Stimulated activated CD4-positive, alpha-beta T cell treated with anti-CD3 and anti-CD28 coated beads, TNF-alpha, amount 100 ng/mL, for 1 hour (primary cell): ENCODE data around the gene CETN2.
"Not testable (repeated sequence)": the region's sequence is repeated elsewhere in the genome, so short reads cannot be mapped to it uniquely, and the experiment has no call there.

Experiments
- DNase-seq, 3 donors: peaks; one replicate each; pipeline ENCODE4 v3.0.0-alpha.2; 2020; ENCODE audit warnings: low read depth in 3 of 3, low spot score in 1 of 3

The CETN2 gene

GRCh38 chrX:152833378-152833777 lies 2.8 kb upstream of the CETN2 start:
- no peak for DNase-seq

DNA sequence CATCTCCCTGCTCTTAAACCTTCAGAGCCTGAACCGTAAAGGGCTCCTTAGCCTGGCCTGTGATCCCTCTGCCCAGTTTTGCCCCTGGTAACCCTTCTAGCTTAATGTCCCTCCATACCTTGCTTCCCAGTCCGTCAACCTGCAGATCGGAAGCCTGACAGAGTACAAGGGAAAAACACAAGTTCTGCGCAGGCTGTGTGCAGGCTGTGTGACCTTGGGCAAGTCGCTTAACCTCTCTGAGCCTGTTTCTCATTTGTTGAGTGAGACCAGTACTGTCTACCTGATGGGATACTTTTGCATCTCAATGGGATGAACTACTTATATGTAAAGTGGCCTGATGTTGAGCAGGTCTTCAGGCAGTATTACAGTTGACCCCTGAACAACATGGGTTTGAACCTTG lies 2.0 kb upstream of the CETN2 start:
- DNase-seq = no peak

- DNase-seq = no peak
These were observed 834 bp upstream of the CETN2 start for GRCh38 chrX:152831391-152831790.

GRCh38 chrX:152824841-152825374 lies 5.6 kb downstream of the CETN2 start:
- no peak for DNase-seq

DNA sequence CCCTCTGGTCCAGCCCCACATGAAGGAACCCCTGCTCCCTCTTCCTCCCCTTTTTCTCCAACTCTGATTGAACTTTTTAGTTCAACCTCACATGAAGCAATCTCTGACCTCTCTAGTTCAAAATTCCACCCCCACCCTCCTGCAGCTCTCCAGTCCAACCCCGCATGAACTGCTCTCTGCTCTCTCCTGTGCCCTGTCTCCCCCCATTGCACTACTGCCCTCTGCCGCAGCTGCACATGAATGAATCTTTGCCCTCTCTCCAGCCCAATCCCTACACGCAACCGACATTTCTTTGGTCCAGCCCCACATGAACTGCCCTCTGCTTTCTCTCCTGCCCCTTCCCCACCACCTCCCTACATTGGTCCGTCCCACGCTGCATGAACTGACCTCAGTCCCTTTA lies 6.9 kb downstream of the CETN2 start:
- DNase-seq = no peak

DNA sequence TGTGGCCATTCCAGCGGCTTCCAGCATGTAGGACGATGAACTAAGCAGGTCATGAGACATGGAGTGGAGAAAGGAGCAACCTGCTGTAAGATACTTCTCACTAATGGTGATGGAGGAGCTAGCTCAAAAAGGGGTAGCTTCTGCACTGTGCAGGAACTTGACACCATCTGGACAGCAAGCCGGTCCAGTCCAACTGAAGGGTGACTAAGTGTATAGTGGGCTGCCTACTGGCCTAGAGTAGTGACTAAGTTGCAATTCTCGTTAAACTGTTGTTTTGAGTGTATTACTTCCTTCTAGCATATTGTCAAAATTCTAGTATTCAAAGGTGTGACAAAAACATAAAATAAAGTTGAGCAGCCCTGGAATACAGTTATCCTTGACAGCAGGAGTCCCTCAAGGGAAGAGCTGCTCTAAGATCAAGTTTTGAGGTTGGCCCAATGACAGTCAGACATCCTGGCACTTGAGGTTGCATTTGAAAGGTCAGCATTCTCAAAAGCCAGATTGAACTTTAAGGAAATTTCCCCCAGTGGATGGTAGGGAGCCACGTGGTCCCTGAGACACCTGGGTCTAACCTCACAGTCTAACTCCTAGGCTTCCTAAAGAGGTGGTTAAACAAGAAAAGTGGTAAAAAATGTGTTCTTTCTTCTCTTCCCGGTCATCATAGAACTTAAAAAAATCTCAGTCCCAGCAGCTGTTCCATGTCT lies 8.0 kb downstream of the CETN2 start:
- no peak for DNase-seq

GRCh38 chrX:152821145-152821765 lies 9.3 kb downstream of the CETN2 start:
- DNase-seq = no peak

- DNase-seq = no peak
These were observed 10.8 kb downstream of the CETN2 start for GRCh38 chrX:152819732-152820131.

- no peak for DNase-seq
These were observed 11.3 kb downstream of the CETN2 start for GRCh38 chrX:152819266-152819665.

GRCh38 chrX:152818356-152818755 lies 12.2 kb downstream of the CETN2 start:
- no peak for DNase-seq

GRCh38 chrX:152817078-152817764 lies 13.3 kb downstream of the CETN2 start:
- no peak for DNase-seq

GRCh38 chrX:152814048-152814447 lies 16.5 kb downstream of the CETN2 start:
- DNase-seq = no peak

- no peak for DNase-seq
These were observed 17.4 kb downstream of the CETN2 start for GRCh38 chrX:152813206-152813605.

GRCh38 chrX:152810403-152810802 lies 20.2 kb downstream of the CETN2 start:
- no peak for DNase-seq

GRCh38 chrX:152806035-152806434 lies 24.5 kb downstream of the CETN2 start:
- no peak for DNase-seq

- DNase-seq = no peak
These were observed 31.6 kb downstream of the CETN2 start for GRCh38 chrX:152798945-152799344.

- DNase-seq = not testable (repeated sequence)
These were observed 43.5 kb downstream of the CETN2 start for GRCh38 chrX:152787062-152787461.
